Inflammatory macrophage treated with lipopolysaccharide for 1 hour (primary cell): ENCODE measurements around the gene SMYD4.
A peak's percentile ranks its signal among the peaks of the same experiment; 100 is the strongest.
"Not testable (repeated sequence)": the region's sequence is repeated elsewhere in the genome, so short reads cannot be mapped to it uniquely, and the experiment has no call there.

Experiments used
- DNase-seq, 2 donors: peaks; one replicate each; pipeline ENCODE4 v3.0.0-alpha.2; 2020 to 2022

The SMYD4 gene

DNA sequence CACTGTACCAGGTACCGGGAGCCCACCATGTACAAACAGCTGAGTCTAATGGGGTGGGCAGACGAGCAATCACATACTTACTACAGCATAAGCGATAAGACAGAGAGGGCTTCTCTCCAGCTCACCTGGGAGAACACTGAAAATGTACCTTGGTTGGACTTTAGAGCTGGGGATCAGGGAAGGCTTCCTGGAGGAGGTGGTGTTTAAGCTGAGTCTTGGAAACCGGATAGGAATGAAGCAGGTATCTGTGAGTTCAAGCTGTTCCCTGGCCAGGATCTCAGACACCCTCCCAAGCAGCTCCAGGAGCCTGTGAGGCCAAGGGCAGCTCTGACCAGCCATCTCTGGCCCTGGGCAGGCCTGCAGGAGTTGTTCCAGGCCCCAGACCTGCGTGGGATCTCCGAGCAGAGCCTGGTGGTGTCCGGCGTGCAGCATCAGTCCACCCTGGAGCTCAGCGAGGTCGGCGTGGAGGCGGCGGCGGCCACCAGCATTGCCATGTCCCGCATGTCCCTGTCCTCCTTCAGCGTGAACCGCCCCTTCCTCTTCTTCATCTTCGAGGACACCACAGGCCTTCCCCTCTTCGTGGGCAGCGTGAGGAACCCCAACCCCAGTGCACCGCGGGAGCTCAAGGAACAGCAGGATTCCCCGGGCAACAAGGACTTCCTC is 75.8 kb downstream of the SMYD4 start:
- DNase-seq: peak; percentile 51 to 55

DNA sequence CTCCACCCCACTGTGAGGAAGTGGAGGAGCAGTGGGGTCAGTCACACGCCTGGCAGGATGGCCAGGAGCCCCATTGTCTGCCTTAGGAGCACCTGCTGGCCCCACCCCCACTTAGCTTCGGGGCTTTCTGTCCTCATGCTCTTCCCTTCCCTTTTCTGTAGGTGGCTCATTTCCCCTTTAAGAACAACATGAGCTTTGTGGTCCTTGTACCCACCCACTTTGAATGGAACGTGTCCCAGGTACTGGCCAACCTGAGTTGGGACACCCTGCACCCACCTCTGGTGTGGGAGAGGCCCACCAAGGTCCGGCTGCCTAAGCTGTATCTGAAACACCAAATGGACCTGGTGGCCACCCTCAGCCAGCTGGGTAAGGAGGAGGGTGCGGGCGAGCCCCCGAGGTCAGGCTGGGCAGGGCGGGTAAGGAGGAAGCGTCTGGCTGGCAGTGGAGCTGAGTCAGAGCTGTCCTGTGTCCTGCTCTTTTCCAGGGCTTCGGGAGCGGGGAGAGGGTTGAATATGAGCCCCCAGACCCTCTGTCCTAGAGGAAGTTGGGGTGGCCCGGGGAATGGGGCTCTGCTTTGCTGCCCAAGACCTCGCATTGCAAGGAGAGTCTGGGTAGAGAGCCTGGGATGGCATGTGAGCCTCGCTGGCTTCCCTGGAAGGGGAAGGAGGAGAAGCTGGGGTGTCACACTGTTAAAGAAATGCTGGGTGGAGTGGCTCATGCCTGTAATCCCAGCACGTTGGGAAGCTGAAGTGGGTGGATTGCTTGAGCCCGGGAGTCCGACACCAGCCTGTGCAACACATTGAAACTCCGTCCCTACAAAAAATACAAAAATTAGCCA is 77.1 kb downstream of the SMYD4 start:
- peak; percentile 44 to 65 for DNase-seq

DNA sequence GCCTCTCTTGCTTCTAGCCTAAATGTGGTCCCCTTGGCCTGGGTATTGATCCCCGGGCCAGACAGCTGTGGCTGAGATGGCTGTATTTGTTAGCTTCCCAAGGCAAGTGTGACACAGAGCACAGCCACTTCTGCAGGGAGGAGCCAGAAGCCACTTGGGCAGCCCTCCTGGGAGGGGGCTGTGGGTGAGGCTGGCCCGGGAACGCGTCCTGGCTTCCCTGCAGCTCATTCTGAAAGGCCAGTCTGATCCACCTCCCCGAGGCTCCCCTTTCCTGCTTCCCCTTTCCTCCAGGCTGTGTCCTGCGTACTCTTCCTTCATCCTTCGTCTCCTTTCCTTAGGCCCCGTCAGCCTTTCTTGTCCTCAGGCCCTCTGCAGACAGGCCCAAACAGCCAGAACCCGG is 79.1 kb downstream of the SMYD4 start:
- DNase-seq: no peak

DNA sequence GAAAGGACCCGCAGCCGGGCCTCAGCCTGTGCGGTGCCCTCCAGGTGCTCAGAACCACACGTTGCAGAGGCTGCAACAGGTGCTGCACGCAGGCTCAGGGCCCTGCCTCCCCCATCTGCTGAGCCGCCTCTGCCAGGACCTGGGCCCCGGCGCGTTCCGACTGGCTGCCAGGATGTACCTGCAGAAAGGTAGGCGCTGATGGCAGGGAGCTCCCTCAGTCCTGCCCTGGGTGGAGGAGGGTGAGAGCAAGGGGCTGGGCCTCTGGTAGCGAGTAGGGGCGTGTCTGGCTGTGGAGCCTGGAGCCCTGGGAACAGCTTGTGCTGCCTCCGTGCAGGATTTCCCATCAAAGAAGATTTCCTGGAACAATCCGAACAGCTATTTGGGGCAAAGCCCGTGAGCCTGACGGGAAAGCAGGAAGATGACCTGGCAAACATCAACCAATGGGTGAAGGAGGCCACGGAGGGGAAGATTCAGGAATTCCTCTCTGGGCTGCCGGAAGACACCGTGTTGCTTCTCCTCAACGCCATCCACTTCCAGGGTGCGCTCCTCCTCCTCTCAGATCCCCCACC is 82.6 kb downstream of the SMYD4 start:
- no peak for DNase-seq

DNA sequence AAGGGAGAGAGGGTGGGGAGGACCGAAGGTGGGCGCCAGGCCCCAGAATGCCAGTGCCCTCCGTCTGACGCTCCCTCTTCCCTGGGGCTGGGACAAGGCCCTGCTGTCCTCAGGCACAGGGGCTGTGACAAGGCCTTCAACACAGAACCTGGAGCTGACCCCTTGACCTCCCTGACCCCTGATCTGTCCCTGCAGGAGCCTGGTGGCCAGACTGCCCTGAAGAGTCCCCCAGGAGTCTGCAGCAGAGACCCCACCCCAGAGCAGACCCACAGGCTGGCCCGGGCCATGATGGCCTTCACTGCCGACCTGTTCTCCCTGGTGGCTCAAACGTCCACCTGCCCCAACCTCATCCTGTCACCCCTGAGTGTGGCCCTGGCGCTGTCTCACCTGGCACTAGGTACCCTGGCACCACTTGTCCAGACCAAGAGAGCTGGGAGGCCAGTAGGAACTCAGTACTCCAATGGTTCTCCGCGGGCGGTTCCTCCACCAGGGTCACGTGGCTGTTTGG is 84.1 kb downstream of the SMYD4 start:
- DNase-seq: no peak

DNA sequence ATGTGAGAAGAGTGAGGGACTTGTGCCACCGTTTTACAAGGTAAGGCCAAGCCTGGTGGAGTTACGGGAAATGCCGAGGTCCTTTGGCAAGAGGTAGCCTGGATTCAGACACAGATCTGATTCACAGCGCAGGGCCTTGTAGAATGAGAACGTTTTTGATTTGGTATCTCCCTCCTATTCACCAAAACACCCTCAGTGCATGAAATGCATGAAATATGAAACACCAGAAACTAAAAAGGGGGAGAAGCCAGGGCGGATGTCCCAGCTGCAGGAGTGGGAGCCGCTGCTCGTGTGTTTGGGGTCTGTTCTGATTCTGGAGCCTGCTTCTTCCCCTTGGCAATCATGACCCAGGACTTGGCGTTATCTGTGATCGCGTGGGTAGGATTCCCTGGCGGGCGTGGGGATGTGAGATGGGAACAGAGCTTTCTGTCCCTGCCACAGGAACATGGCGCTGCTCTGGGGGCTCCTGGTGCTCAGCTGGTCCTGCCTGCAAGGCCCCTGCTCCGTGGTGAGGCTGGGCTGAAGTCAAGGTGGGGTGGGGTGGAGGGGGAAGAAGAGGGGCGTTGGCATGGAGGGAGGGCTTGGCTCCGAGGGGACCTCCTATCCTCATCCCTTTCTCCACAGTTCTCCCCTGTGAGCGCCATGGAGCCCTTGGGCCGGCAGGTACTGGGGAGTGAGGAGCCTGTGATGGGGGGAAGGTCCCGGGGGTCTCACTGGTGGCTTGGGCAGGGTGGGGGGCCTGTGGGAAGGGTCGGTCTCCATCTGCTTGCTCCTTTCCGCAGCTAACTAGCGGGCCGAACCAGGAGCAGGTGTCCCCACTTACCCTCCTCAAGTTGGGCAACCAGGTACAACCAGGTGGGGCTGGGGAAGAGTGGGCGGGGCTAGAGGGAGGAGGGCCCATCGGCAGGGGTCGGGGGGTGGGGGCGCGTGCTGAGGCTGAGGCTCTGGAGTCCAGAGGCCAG is 84.9 kb downstream of the SMYD4 start:
- DNase-seq: no peak

DNA sequence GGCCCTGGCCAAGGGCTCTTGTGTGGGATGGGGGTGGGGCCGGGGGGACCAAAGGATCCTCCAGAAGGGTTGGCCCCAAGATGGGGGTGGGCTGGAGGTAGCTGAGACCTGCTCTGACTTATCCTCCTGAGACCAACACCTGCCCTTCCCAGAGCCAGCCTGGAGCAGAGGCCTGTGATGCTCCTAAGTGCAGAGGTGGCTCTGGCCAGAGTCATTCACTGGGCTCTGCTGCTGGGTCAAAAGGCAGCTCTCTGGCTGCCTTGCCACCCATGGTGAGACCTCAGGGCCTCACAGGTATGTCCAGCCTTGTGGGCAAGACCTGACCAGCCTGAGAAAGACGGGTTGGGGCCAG is 86.6 kb downstream of the SMYD4 start:
- no peak for DNase-seq

DNA sequence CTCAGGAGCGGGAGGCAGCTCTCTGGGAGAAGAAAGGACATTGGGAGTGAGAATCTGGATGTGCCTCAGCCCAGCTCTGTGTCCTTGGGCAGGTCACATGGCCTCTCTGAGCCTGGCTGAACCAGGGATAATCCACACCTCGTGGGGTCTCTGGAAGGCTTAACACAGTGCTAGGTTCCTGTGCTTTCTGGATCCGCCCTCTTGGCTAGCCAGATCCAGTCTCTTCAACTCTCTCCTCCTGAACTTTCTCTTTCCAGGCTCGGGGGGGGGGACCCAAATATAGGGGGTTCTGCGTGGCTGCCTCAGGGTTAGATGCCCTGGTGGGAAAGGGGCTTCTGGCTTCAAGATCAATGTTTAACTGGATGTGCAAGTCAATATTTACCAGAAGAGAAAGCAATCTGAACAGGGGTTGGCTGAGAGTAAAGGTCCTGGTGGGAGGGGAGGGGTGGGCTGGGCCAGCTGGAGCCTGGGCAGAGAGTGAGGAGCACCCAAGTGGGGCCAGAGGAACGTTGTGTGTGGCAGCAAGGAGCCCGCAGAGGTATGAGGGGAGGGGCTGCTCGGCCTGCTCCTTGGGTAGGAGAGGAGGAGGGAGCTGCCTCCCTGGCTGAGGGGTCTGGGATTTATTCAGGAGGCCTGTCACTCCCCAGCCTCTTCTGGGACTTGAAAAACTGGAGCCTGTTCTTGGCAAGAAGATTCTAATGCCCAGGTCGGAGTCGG is 87.2 kb downstream of the SMYD4 start, which contains the start of gene SERPINF2:
TSS of gene SERPINF2 (plus strand) at position 501 of the 717 bp plus-strand sequence. CDS start 2,125 bp downstream, outside the sequence.
- no peak for DNase-seq

DNA sequence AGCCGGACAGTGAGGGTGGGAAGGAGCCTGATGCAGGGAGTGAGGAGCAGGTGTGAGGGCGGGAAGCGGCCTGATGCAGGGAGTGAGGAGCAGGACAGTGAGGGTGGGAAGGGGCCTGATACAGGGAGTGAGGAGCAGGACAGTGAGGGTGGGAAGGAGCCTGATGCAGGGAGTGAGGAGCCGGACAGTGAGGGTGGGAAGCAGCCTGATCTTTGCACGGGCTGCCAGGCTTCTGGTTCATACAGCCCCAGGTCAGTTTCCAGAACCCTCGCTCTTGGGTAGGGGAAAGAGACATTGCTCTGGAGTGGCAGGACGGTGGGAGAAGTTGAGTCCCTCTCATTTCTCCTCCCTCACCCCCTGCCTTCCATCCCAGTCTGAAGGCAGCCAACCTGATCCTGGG is 87.8 kb downstream of the SMYD4 start:
- DNase-seq: not testable (repeated sequence)

DNA sequence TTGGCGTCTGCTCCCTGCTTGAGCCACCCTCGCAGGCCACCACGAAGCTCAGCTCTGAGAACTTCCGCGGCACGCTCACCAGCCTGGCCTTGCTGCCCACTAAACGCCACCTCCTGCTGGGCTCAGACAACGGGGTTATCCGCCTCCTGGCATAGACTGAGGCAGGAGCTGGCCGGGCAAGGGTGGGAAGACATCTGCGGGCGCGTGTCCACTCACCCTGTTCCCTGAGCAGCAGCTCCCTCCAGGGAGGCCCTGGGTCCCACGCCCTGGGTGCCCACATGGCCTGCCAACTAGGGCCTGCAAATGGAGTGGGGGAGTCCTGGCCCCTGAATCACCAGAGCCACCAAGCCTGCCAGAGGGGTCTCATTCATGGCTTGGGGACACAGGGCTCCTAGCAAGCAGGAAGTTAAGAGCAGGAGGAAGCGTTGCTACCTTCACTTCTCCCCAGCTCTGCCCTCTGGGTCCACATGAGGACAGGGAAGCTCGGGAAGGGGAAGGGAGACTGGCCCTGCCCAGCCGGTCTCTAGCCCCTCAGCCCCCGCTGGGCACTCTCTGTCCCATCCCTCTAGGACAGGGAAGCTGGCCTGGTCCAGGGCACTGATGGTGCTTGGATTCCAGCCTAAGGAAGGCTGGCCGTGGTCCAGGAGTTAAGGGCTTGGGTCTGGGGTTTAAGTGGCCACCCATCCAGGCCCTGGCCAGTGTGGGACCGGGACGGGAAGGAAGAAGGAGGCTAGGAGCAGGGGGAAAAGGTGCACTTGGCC is 92.0 kb downstream of the SMYD4 start:
- DNase-seq: no peak

DNA sequence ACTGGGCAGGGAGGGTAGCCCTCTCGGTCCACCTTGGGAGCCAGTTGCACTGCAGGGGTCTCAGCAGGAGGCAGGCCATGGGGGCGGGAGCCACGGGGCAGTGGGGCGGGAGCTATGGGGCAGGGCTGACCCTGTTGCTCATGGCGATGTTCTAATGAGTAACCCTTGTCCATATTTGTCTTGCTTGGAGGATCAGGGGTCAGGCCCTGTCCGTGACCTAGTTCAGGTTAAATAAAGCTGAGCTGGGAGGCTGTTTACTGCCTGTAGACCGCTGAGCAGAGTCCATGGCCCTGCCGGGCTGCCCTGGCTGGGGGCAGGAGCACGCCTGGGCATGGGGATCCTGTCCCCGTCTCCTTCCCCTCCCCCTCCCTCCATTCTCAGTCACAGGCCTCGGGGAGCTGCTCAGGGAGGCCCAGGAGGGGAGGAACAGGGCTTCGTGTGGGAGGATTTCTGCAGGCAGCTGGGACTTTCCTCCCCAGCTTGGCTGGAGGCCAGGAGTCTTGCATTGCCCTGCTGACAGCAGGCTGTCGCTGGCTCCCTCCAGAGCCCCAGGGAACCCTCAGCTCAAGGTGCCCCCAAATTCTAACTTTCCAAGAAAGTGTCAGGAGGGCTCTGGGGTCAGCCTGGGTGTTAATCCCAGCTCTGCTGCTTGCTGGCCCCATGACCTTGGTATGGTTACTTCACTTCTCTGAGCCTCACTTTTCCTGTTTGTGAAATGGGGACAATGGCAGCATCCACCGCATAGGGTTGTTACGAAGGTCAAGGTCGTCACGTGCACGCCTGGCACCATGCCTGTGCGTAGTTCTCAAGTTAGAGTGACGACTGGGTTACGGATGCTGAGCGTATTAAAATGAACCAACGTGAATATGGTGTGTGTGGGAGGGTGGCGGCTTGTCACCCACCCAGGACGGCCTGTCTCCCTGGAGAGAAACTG is 93.1 kb downstream of the SMYD4 start:
- peak; percentile 93 to 96 for DNase-seq

DNA sequence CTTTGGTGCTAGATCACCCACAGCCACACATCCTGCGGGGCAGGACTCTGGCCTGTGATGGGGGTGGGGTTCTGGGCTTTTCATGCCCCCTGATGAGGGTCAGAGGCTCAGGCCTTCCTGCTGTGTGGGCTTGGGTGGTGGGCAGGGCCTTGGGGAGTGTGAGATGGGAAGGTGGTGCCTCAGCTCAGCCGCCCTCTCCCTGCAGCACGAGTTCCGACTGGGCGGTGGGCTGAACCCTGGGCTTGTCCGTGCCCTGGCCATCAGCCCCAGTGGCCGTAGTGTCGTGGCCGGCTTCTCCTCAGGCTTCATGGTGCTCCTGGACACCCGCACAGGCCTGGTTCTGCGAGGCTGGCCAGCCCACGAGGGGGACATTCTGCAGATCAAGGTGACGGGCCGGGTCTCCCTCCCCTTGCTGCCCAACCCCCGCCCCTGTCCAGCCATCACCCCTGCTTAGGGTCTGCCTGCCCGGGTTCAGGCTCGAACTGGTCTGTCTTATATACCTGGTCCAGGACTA is 93.8 kb downstream of the SMYD4 start:
- DNase-seq: no peak

DNA sequence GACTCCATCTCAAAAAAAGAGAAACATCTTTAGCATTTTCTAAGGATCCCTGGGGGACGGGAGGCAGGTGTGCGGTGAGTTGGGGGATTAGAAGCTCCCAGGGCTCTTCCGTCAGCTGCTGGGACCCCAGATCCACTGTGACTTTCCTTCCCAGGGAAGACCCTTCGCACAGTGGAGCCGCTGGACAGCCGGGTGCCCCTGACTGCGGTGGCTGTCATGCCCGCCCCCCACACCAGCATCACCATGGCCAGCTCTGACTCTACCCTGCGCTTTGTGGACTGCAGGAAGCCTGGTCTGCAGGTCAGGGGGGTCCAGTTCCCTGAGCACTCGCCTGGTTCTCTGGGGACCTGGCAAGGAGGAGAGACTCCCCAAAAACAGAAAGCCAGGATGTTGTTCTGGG is 94.3 kb downstream of the SMYD4 start:
- DNase-seq: no peak

DNA sequence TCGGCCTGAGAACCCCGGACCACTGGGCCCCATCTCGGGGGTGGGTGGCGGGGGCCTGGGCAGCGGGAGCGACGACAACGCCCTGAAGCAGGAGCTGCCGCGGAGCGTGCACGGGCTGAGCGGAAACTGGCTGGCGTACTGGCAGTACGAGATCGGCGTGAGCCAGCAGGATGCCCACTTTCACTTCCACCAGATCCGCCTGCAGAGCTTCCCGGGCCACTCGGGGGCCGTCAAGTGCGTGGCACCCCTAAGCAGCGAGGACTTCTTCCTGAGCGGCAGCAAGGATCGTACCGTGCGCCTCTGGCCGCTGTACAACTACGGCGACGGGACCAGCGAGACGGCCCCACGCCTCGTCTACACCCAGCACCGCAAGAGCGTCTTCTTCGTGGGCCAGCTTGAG is 95.9 kb downstream of the SMYD4 start:
- no peak for DNase-seq

DNA sequence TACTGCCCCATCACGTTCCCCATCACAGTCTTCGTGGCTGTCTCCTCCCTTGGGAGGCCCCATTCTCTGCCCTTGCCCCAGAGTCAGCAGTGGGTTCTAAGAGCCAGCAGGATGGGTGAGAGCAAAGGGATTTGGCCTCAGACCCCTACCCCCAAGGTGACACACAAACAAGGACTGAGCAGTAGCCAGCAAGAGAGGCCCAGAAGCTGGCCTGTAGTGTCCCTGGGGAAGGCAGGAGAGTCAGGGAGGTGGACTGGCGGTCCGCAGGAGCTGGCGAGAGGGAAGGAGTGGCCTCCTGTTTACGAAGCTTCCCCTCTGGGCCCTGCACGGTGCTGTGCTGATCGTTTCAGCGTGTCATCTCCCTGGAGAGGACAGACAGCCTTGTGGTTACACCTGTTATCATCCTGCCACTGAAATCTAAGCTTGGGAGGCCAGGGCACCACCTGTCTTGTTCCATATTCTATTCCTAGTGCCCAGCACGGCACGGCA is 96.8 kb downstream of the SMYD4 start:
- no peak for DNase-seq

DNA sequence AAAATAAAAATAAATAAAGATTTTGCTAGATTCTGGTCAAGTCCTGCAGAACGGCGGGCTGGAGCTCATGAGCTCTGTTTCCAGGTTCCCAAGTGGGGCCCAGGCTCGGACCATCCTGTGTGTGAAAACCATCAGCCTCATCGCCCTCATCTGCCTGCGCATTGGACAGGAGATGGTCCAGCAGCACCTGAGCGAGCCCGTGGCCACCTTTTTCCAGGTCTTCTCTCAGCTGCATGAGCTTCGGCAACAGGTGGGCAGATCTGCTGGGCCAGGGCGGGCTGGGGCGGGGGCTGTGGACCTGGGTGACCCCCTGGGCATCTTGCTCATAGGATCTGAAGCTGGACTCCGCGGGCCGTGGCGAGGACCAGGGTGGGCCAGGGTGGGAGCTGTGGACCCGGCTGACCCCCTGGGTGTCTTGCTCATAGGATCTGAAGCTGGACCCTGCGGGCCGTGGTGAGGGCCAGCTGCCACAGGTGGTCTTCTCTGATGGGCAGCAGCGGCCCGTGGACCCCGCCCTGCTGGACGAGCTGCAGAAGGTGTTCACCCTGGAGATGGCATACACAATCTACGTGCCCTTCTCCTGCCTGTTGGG is 97.4 kb downstream of the SMYD4 start:
- DNase-seq: no peak

DNA sequence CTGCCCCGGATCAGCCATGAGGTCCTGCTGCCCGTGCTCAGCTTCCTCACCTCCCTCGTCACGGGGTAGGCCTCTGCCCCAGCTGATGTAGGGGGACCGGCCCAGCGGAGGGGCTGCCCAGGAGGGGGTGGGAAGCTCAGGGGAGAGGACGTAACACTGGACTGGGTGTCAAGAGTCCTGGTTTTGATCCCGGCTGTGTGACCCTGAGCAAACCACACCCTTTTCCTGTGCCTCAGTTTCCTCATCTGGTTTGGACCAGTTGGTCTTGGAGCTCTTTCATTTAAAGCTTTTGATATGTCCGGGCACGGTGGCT is 98.6 kb downstream of the SMYD4 start:
- no peak for DNase-seq

DNA sequence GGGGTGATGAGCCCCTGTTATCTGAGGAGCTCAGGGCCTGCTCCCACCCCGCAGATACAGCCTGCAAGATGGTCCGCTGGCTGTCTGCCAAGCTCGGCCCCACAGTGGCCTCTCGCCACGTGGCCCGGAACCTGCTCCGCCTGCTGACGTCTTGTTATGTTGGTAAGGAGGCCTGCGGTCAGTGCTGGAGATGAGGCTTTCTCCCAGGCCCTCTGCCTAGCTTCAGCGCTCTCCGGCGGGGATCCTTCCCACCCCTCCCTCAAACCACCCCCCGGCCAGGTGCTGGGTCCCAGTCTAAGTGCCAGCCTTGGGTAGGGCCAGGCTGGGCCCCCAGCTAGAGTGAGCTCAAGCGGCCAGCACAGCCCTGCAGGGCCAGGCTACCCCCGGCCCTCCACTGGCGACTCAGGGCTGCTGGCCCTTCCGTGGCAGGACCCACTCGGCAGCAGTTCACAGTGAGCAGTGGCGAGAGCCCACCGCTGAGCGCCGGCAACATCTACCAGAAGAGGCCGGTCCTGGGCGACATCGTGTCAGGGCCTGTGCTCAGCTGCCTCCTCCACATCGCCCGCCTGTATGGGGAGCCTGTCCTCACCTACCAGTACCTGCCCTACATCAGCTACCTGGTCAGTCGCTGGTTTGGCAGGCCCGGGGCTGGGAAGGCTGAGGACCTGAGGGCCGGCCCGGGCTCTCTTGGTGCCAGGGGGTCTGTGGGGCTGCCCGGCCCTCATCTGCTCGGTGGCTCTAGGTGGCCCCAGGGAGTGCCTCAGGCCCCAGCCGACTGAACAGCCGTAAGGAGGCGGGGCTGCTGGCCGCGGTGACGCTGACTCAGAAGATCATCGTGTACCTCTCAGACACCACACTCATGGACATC is 99.1 kb downstream of the SMYD4 start:
- DNase-seq: no peak
